GM21737 (cell line): ENCODE data around the gene PLB1.
"Not testable (repeated sequence)": the region's sequence is repeated elsewhere in the genome, so short reads cannot be mapped to it uniquely, and the experiment has no call there.

Experiments used
- ATAC-seq: cut with Tn5 transposase; IDR thresholded peaks from one replicate; pipeline ENCODE4 v1.9.1; 2021; ENCODE audit warnings: mild to moderate bottlenecking, moderate library complexity; ENCODE audit not compliant: unreplicated experiment

The PLB1 gene

DNA sequence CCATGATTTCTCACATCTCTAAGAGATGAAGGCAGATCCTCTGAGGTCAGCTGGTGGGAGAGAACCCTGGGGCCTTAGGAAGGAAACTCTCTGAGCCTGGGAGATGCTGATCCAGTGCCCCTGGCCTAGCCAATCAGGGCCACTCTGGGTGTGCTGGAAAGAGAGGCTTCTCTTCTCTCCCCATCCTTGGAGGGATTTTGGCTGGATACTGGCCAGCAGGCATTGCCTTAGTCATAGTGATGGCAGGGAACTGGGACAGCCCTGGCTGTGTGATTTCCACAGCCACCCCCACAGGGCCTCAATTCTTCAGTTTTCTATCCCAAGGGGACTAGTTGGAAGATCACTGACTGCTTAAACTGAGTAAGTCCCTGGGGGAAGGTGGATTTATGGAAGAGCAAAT lies 26.6 kb upstream of the PLB1 start:
- no peak for ATAC-seq

DNA sequence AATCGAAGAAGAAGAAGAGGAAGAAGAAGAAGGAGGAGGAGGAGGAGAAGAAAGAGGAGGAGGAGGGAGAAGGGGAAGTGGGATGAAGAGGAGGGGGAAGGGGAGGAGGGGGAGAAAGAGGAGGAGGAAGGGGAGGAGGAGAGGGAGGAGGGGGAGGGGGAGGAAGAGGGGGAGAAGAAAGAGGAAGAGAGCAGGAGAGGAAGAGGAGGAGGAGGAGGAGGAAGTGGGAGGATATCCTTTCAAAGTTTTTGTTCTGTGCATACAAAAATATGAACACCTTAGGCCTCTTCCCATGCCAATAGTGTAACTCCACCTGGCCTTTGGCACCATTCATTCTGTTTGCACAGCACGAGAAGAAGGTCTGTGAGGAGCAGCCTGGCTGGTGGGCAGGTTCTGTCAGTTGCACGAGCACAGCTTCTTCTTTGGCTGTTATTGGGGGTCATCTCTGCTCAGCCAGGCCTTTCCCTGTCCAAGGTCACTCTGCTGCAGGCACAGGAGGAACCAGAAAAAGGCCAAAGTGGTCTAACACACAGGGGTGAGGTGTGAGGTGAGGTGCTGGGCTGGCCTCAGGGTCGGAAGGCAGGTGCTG lies 25.8 kb upstream of the PLB1 start:
- no peak for ATAC-seq

DNA sequence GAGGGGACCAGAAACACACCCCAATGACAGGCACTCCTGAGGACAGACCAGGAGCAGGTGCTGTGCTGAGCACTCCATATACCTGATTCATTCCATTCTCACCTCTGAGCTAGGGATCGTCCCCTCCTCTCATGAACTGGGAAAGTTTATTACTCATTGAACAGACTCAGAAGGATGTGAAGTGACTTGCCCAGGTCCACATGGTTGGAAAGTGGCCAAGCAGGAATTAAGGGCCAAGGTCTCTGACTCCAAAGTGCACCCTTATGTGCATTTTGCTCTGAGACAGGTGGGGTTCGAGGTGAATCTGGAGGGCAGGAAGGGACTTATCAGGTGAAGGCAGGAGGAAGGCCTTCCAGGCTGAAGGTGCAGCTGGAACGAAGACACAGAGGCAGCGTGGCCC lies 25.1 kb upstream of the PLB1 start:
- ATAC-seq, result no peak

DNA sequence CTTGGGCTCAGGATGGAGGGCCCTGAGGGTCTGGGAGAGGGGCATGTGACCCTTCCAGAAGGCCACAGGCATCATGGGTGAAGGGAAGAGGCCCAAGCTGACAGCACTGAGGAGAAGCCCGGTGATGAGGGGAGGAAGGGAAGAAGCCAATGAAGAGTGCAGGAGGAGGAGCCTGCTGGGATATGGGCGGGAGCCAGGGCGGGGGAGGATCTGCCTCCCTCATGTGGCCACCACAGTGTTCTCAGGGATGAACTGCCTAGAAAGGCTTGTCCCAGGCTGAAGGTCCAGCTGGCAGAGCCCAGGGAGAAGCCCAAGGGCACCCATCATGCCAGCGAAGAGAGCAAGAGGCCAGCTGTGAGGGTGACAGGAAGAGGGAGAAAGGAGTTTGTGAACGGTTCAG lies 24.6 kb upstream of the PLB1 start:
- no peak for ATAC-seq

DNA sequence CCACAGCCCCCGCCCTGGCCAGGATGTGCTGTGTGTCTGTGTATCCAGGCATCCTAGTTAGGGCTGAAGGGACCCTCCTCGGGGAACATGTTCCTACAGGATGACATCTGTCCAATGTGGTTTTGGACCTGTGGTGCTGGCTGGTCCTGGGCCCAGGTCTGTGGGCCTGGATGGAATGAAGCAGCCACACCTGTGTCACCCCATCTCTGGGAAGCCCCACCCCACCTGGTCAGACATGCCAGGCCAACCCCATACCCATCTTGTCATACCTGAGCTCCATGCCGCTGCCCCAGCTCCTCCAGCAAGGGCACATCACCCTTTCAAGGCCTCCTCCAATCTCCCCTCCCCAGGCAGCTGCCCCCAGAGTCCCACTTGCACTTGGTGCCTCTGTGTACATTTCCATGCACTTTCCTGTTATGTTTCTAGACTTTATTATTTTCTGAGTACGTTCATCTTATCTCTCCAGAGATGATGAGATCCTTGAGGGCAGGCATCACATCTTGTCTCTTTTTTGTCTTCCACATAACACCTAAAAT lies 24.1 kb upstream of the PLB1 start:
- no peak for ATAC-seq

- not testable (repeated sequence) for ATAC-seq
Measured at GRCh38 chr2:28472641-28473040, 23.2 kb upstream of the PLB1 start.

DNA sequence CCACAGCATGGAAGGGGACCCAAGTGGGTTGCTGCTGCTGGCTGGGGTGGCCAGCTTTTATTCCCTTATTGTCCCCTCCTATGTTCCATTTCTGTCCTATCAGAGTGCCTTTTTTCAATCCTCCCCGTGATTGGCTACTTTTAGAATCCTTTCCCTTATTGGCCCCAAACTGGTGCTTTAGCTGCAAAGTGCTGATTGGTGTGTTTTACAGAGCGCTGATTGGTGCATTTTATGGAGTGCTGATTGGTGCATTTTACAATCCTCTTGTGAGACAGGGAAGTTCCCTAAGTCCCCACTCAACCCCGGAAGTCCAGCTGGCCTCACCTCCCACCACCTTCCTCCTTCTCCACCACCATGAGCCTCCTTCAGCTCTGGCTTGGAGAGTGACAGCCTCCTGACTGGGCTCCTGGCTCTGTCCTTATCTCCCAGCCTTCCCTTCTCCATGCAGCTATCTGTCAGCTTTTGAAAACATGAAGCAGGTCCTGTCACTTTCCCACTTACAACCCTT lies 20.7 kb upstream of the PLB1 start:
- no peak for ATAC-seq

GRCh38 chr2:28477087-28477486 lies 18.8 kb upstream of the PLB1 start:
- ATAC-seq, result no peak

DNA sequence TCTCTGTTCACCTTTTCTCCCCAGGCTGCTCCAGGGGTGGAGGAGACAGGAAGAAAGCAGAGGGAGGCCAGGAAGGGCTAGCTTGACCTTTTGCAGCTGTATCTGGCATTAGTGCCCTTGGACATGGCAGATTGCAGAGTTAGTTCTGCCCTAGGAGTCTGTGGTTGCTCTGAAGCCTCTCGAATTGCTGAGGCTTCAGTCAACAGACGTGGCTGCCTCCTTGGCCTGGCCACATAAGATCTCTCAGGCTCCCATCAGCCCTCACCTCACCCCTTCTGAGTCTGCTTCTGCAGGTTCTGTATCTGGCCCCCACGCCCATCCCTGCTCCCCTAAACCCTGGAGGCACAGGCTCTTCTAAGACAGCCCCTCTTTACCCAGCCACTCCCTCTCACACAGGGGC lies 18.2 kb upstream of the PLB1 start:
- no peak for ATAC-seq

- no peak for ATAC-seq
Measured at GRCh38 chr2:28480403-28481049, 15.3 kb upstream of the PLB1 start.

DNA sequence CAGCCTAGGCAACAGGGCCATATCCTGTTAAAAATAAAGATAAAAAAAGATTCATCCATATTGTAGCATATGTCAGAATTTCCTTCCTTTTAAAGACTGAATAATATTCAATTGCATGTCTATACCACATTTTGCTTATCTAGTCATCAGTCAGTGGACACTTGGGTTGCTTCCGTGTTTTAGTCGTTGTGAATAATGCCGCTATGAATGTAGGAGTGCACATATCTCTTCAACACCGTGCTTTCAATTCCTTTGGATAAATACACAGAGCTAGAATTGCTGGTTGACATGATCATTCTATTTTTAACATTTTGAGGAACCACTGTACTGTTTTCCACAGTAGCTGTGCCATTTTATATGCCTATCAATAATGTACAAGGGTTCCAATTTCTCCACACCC lies 14.0 kb upstream of the PLB1 start:
- ATAC-seq, result no peak

DNA sequence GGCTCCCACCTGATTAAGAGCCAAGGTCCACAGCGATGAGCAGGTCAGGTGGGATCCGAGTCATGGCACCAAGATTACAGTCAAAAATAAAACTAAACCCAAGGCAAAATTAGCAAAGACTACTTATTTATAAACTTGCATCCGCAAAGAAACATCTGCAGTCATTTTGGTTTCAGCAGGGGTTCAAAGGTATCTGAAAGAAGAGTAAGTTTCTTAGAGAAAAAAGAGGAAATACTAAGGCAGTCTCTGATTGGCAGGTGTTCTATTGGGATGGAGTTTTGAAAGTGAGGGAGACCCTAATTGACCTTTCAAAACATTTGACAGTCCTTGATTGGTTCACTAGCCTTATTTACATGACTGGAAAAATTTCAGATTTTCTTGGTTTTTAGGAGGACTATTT lies 11.0 kb upstream of the PLB1 start:
- ATAC-seq, result no peak

DNA sequence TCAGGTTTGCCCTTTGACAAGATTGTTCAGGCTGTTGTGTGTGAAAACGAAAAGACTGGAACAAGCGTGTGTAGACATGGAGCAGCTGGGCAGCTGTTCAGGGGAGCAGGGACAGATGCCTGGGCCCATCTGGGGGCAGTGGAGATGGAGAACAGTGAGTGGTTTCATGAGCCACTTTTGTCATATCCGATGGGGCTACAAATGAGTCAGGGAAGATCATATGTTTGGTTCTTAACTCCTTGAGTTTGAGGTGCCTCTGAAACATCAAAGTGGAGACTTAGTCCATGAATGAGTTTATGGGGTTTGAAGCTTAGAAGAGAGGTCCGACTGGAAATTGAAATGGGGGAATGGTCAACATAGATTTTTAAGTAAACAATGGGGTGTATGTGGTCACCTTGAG lies 9.3 kb upstream of the PLB1 start:
- ATAC-seq, result no peak

DNA sequence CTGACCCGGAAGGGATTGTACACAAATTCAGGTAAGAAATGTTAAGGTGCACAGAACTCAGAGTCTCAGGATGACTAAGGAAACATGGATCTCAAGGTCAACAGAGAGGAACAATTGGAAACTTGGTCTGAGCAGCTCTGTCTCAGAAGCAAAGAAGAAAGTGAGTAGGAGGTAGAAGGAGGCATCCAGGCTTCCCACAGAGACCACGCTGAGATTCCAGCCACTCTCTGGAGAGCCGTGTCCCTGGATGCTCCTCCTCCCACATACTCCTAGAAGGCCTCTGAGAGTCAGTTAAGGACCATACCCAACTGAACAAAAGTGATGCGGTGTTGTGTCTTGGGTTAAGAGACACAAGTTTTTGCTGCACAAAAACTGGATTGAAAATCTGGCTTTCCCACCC lies 8.6 kb upstream of the PLB1 start:
- no peak for ATAC-seq

- ATAC-seq, result no peak
Measured at GRCh38 chr2:28488083-28488830, 7.6 kb upstream of the PLB1 start.

DNA sequence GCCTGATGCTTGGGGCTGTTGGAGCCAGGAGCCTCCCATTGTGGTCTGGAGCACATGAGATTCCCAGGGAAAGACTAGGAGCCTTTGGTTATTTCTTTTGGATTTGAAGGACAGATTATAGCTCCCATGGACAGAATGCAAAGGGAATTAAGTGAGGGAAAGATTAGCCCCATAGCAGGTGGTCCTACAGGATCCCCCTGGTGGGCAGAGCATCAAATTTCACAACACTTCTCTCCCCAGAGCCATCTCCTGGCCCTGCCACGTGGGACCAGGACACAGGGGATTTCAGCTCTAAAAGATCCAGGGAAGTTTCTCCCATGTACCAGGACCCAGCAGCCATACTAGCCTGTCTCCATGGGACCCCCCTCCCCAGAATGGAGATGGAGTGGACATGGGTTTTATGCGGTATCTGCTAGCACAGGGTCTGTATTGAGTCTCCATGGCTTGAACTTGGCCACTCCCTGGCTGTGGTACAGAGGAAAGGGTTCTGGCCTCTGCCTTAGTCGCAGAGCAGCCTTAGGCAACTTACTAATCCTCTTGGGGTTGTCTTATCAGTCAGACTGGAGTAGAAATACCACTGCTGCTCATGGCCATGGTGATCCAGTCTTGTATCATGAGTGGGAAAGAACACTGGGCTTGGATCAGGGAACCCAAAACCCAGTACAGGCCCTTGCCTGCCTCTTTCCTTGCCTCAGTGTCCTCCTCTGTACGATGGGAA lies 6.8 kb upstream of the PLB1 start:
- no peak for ATAC-seq

DNA sequence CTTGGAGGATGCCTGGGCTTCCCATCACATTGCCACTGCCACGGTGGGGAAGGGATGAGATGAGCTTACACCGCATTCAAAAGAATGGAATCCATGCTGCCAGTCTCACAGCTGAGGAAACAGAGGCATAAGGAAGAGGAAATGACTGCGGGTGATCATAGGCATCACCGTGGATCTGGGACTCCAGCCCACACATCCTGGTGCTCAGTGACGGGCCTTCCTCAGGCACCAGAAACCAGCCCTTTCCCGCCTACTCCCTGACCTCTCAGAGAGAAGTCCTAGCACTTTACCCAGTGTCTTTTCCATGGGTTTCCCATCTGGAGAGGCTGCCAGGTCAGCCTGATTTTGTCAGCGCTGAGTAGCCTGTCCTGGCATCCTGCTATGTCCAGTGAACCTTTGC lies 5.3 kb upstream of the PLB1 start:
- no peak for ATAC-seq

- no peak for ATAC-seq
Measured at GRCh38 chr2:28492282-28492681, 3.6 kb upstream of the PLB1 start.

DNA sequence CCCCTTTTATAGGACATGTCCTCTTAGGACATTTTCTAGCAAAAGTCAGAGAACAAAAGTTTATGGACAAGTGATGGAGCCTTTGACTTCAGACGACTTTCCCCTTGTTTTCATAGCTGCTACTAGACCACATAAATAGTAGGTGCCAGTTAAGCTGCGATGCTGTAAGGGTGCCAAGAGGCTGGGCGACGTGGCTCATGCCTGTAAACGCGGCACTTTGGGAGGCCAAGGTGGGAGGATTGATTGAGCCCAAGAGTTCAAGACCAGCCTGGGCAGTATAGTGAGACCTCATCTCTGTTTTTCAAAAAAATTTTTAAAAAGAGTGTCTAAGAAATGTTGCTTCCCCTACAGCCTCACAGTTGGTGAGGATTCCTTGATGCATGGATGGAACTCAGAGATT lies 2.2 kb upstream of the PLB1 start:
- ATAC-seq, result no peak

DNA sequence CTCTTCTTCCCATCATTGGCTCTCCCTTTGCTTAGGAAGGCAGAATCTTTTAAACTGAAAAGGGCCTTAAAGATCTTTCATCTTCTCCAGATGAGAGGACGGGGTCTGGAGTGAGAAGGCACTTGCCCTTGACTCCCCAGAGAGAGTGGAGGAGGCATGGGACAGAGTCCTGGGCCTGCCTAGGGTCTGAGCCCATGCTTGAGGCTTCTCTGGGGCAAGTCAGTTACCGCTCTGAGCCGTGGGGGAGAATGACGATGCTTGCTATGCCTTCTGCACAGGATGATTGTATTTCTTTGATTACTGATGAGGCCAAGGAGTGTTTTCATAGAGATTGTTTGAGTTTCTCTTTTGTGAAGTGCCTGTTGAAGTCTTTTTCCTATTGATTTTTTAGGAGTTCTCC lies 921 bp downstream of the PLB1 start:
- no peak for ATAC-seq

DNA sequence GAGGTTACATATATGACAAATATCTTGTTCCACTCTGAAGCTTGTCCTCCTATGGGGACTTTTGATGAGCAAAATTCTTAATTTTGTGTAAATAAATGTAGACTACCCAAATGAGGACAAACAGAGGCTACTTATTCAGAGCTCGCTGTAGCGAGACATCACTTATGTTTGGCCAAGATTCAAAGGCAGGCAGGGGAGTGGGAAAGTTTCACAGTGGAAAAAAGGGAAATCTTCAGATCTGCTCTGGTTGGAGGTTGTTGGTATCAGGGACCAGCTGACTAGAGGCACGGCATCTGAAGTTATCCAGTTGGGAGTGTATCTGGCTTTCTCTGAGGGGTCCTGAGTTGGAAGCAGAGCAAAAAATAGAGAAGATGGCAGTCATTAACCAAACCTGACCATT lies 1.3 kb downstream of the PLB1 start:
- no peak for ATAC-seq
